Stimulated activated naive B cell treated with anti-CD40 and anti-IgM and Interleukin-4, amounts not matched to agents 10 μg/mL and 1 μg/mL and 100 μg/mL, for 72 hours (primary cell): ENCODE measurements around the gene ABTB1.
A peak's percentile ranks its signal among the peaks of the same experiment; 100 is the strongest.

Experiments
- ATAC-seq, 2 donors: fragments of 150-1000 bp; cut with Tn5 transposase; replicated peaks; 2 replicates each; pipeline ENCODE4 v1.10.0; 2021; ENCODE audit warnings: moderate library complexity in 1 of 2
- DNase-seq: peaks from one replicate; pipeline ENCODE4 v3.0.0; 2021
- H3K27ac Mint-ChIP-seq: one replicate; pipeline ENCODE4 v1.8.0; 2022; ENCODE audit warnings: mild to moderate bottlenecking, mixed read lengths
- H3K27me3 Mint-ChIP-seq, 2 donors: one replicate each; pipeline ENCODE4 v1.8.0; 2022; ENCODE audit warnings: mixed read lengths in 2 of 2
- H3K36me3 Mint-ChIP-seq, 2 donors: one replicate each; pipeline ENCODE4 v1.8.0; 2022; ENCODE audit warnings: mixed read lengths in 2 of 2, mild to moderate bottlenecking in 1 of 2
- H3K4me1 Mint-ChIP-seq, 2 donors: one replicate each; pipeline ENCODE4 v1.8.0; 2022; ENCODE audit warnings: mixed read lengths in 2 of 2, mild to moderate bottlenecking in 1 of 2
- H3K4me3 Mint-ChIP-seq, 2 donors: one replicate each; pipeline ENCODE4 v1.8.0; 2022; ENCODE audit warnings: mild to moderate bottlenecking in 2 of 2, mixed read lengths in 2 of 2, moderate library complexity in 1 of 2
- H3K9me3 Mint-ChIP-seq, 2 donors: one replicate each; pipeline ENCODE4 v1.8.0; 2022; ENCODE audit warnings: mixed read lengths in 2 of 2, mild to moderate bottlenecking in 1 of 2

Gene ABTB1

DNA sequence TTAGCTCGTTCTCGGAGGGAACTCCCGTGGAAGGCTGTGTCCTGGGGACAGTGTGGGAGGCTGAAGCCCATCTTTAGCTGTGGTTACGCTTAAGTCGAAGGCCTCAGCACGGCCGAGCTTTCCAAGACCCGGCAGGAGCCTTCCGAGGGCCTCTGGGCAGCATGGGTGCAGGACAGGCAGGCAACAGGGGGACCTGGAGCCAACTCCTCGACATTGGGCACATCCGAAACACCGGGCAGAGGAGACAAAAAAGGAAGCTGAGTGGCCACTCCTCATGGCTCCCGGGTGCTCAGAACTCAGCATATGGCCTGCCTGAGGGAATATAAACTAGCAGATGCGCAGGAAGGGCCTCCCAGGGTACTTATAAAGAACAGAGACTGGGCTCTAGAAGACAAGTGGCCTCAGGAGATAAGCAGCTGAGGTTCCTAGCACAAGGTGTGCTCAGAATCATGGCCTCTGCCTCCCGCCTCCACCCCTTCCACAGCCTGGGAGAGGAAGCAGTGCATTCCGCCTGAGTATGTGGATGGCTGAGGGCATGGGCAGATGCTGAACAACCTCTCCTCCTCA lies 34.1 kb downstream of the ABTB1 start:
- no peak overlapping the region for H3K4me3 Mint-ChIP-seq
- ATAC-seq (no peak), DNase-seq (no peak)
- H3K27ac Mint-ChIP-seq = no peak overlapping the region
- peaks cover 31 to 45% of the 10 kb centered on the region in 2 donors for H3K36me3 Mint-ChIP-seq
- H3K4me1 Mint-ChIP-seq = peaks cover 0 to 1% of the 10 kb centered on the region in 2 donors
- H3K27me3 Mint-ChIP-seq = peaks cover 0 to 4% of the 10 kb centered on the region in 2 donors
- H3K9me3 Mint-ChIP-seq = peaks cover 4 to 8% of the 10 kb centered on the region in 2 donors

- peaks cover 4 to 8% of the 10 kb centered on the region in 2 donors for H3K9me3 Mint-ChIP-seq
- no peak overlapping the region for H3K4me3 Mint-ChIP-seq
- no peak overlapping the region for H3K27ac Mint-ChIP-seq
Measured at GRCh38 chr3:127707851-127708411, 35.2 kb downstream of the ABTB1 start.

DNA sequence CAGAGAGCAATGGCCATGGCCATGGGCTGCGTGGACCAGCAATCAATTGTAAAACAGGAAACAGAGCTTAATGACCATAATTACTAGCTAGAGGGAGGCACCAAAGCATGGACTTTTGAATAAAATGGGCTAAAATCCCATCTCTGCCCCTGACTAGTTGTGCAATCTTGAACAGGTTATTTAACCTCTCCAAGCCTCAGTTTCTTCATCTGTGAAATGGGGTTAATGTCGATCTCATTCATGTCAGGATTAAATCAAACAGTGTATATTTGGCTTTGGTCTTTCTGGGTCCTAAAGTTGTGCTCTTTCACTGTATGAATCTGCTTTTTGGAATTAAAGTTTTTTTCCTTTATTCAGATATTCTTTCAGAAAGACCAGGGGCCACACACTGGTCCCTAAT lies 36.1 kb downstream of the ABTB1 start:
- DNase-seq = no peak
- Mint-ChIP-seq H3K27ac (no peak overlapping the region), H3K4me1 (peaks cover 0 to 1% of the 10 kb centered on the region in 2 donors), H3K27me3 (peaks cover 0 to 4% of the 10 kb centered on the region in 2 donors), H3K4me3 (no peak overlapping the region), H3K9me3 (peaks cover 2 to 4% of the 10 kb centered on the region in 2 donors), H3K36me3 (peaks cover 27 to 40% of the 10 kb centered on the region in 2 donors)
- ATAC-seq = no peak

More at GRCh38 chr3:127707851-127708411, 35.2 kb downstream of the ABTB1 start:
- DNase-seq (no peak), ATAC-seq (no peak)
- Mint-ChIP-seq H3K4me1 (peaks cover 0 to 1% of the 10 kb centered on the region in 2 donors), H3K36me3 (peaks cover 33 to 48% of the 10 kb centered on the region in 2 donors), H3K27me3 (peaks cover 0 to 4% of the 10 kb centered on the region in 2 donors)

DNA sequence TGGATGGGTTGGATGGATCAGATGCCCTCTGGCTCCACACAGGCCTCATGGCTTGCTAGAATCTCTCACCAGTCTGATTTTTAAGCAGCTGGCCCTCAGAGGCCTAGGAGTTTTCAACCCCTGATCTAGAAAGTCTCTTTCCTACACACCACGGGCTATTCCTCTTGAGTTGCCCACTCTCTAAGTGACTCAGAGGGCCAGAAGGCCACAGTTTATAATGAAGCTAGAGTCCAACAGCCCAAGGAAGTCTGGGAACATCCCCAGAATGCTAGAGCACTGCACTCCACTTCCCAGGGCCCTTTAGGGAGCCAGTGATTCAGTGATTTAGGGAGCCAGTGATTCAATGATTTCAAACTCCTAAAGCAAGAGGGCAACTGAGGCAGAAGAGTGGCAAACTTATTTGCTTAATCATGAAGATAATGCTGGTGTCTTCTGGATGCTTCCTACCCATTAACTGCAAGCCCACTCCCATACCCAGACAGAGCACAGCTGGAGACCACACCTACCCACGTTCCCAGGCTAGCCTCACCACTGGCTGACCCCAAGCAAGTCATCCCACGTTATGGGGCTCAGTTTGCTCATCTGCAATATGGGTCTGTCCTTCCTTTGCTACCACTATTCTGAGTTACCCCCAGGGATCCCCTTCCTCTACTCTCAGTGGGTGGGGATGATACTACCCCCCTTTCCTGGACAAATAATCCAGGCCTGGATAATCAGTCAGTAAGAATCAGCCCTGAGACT lies 36.7 kb downstream of the ABTB1 start:
- H3K36me3 Mint-ChIP-seq = peaks cover 23 to 36% of the 10 kb centered on the region in 2 donors
- peaks cover 0 to 4% of the 10 kb centered on the region in 2 donors for H3K27me3 Mint-ChIP-seq
- no peak overlapping the region for H3K27ac Mint-ChIP-seq
- DNase-seq = no peak
- no peak for ATAC-seq
- H3K9me3 Mint-ChIP-seq = peaks cover 2 to 4% of the 10 kb centered on the region in 2 donors
- H3K4me3 Mint-ChIP-seq = no peak overlapping the region
- H3K4me1 Mint-ChIP-seq = peaks cover 0 to 1% of the 10 kb centered on the region in 2 donors

DNA sequence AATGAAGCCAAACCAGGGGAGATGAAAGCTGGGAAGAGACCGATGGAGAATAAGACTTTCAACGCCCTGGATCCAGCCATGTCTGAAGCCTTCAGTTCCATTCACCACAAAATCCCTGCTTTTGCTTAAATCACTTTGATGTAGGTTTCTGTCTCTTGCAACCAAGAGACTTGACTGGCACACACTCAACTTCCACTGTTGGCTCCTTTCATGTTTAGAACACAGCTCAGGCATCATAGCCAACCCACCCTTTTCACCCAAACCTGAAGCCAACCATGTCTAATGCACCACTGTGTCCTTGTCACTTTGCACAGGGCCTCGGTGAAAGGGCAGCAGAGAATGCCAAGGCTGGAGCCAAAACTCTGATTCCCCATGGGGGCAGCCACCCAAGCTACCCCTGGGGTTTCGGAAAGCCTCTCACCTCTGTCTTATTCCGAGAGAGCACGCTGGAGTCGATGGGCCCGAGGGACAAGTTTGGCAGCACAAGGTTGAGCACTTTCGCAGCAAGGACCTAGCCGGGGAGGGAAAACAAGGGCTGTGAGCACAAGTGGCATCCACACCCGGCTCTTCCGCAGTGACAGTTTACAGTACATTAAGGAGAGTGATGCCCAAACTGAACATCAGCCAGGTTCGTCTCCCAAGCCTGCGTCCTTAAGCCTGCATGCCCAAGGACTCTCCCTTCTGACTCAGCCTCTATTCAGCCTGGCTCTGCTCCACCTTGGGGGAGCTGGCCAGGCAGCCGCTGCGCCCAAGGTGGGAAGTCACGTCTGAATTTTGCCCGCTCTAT lies 37.6 kb downstream of the ABTB1 start:
- ATAC-seq (no peak), DNase-seq (no peak)
- H3K9me3 Mint-ChIP-seq = no peaks in the 10 kb centered on the region
- H3K4me3 Mint-ChIP-seq = no peak overlapping the region
- no peaks in the 10 kb centered on the region for H3K27me3 Mint-ChIP-seq
- peaks cover 22 to 35% of the 10 kb centered on the region in 2 donors for H3K36me3 Mint-ChIP-seq
- H3K4me1 Mint-ChIP-seq = peaks cover 0 to 1% of the 10 kb centered on the region in 2 donors
- no peak overlapping the region for H3K27ac Mint-ChIP-seq

- ATAC-seq (no peak), DNase-seq (no peak)
- Mint-ChIP-seq H3K36me3 (peaks cover 23 to 31% of the 10 kb centered on the region in 2 donors), H3K9me3 (no peaks in the 10 kb centered on the region), H3K4me3 (no peak overlapping the region), H3K27me3 (no peaks in the 10 kb centered on the region), H3K4me1 (peaks cover 0 to 1% of the 10 kb centered on the region in 2 donors), H3K27ac (peak overlapping the region; percentile 20)
Measured at GRCh38 chr3:127711021-127711695, 38.4 kb downstream of the ABTB1 start.

- H3K36me3 Mint-ChIP-seq = peaks cover 23 to 27% of the 10 kb centered on the region in 2 donors
- peaks cover 0 to 1% of the 10 kb centered on the region in 2 donors for H3K4me1 Mint-ChIP-seq
- DNase-seq (no peak), ATAC-seq (no peak)
- H3K27me3 Mint-ChIP-seq = no peaks in the 10 kb centered on the region
- no peak overlapping the region for H3K27ac Mint-ChIP-seq
- no peak overlapping the region for H3K4me3 Mint-ChIP-seq
- H3K9me3 Mint-ChIP-seq = no peaks in the 10 kb centered on the region
Measured at GRCh38 chr3:127711896-127712295, 39.1 kb downstream of the ABTB1 start.

- Mint-ChIP-seq H3K4me1 (peaks cover 0 to 1% of the 10 kb centered on the region in 2 donors), H3K9me3 (no peaks in the 10 kb centered on the region), H3K36me3 (peaks cover 23 to 27% of the 10 kb centered on the region in 2 donors), H3K27ac (no peak overlapping the region), H3K27me3 (no peaks in the 10 kb centered on the region), H3K4me3 (no peak overlapping the region)
- DNase-seq (no peak), ATAC-seq (no peak)
Measured at GRCh38 chr3:127712461-127712860, 39.7 kb downstream of the ABTB1 start.

- ATAC-seq (no peak), DNase-seq (no peak)
- no peaks in the 10 kb centered on the region for H3K9me3 Mint-ChIP-seq
- H3K27me3 Mint-ChIP-seq = no peaks in the 10 kb centered on the region
- H3K4me1 Mint-ChIP-seq = peaks cover 0 to 1% of the 10 kb centered on the region in 2 donors
- no peak overlapping the region for H3K27ac Mint-ChIP-seq
- H3K4me3 Mint-ChIP-seq = no peak overlapping the region
- peaks cover 23 to 27% of the 10 kb centered on the region in 2 donors for H3K36me3 Mint-ChIP-seq
Measured at GRCh38 chr3:127712881-127713771, 40.4 kb downstream of the ABTB1 start.

DNA sequence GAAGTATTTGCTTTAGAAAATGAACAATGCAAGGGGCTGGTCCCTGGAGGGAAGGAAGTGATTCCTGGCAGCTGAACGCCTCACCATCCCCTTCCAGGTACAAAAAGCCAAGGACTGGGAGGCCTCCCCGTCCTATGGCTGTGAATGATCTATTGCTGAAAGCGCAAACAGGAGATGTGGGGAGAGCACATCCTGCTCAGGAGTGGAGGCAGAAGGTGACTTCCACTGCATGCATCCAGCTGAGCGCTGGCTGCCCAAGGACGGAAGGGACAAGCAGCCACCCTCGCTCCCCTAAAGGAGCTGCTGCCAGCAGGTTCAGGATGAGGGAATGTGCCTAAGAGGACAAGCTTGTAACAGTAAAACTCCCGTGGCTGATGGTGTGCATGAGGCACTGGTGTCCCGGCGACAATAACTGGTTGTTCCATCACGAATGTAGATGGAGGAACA lies 41.4 kb downstream of the ABTB1 start:
- DNase-seq (no peak), ATAC-seq (no peak)
- Mint-ChIP-seq H3K36me3 (peaks cover 25 to 27% of the 10 kb centered on the region in 2 donors), H3K4me1 (peaks cover 0 to 1% of the 10 kb centered on the region in 2 donors), H3K9me3 (no peaks in the 10 kb centered on the region), H3K27ac (no peak overlapping the region), H3K27me3 (no peaks in the 10 kb centered on the region), H3K4me3 (no peak overlapping the region)

DNA sequence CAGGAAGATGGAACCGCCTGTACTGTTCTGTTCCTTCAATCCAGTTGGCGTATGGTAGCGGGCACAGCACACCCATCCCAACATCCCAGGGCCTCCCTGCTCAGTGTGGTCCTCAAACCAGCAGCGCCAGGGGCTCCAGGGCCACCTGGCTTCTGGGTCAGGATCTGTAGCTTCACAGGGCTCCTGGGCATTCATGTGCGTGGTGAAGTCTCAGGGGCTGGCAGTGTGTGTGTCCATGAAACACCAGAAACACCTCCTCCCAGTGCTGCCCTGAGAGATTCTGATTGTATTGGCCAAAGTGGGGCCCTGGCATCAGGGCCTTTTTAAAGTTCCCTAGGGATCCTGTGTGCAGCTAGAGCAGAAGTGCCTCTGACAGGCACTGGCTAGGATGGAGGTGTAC lies 42.1 kb downstream of the ABTB1 start:
- ATAC-seq (no peak), DNase-seq (no peak)
- Mint-ChIP-seq H3K4me3 (no peak overlapping the region), H3K27ac (no peak overlapping the region), H3K4me1 (peaks cover 0 to 1% of the 10 kb centered on the region in 2 donors), H3K9me3 (no peaks in the 10 kb centered on the region), H3K27me3 (no peaks in the 10 kb centered on the region), H3K36me3 (peaks cover 24 to 25% of the 10 kb centered on the region in 2 donors)

- Mint-ChIP-seq H3K9me3 (no peaks in the 10 kb centered on the region), H3K4me3 (no peak overlapping the region), H3K27ac (no peak overlapping the region), H3K4me1 (peaks cover 0 to 1% of the 10 kb centered on the region in 2 donors), H3K36me3 (peaks cover 21 to 22% of the 10 kb centered on the region in 2 donors), H3K27me3 (no peaks in the 10 kb centered on the region)
- ATAC-seq = no peak
- DNase-seq = no peak
Measured at GRCh38 chr3:127715532-127715931, 42.8 kb downstream of the ABTB1 start.

DNA sequence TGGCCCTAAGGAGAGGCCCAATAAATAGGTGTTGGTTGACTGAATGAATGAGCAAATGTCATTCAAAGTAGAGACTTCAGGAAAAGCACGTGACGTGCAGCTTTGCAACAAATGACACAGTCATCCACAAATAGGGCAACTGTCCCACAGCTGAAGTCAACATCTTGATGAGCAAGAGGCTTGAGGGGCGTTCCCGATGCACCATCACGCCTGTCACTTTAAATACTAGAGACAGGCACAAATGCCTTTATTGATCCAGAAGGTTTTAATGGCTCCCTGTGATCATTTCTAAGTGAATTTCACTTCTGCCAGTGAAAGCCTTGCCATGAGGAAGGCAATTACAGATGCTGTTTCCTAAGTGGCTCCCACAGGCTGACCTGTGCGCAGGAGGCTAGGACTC lies 43.6 kb downstream of the ABTB1 start:
- no peak for ATAC-seq
- Mint-ChIP-seq H3K36me3 (peaks cover 22% of the 10 kb centered on the region in 2 donors), H3K27me3 (no peaks in the 10 kb centered on the region), H3K4me1 (peaks cover 0 to under 1% of the 10 kb centered on the region in 2 donors), H3K27ac (no peak overlapping the region), H3K4me3 (no peak overlapping the region), H3K9me3 (no peaks in the 10 kb centered on the region)
- no peak for DNase-seq
